GM19193 (cell line): ENCODE data around the gene TRIM33.

Experiments
- POLR2A ChIP-seq: IDR thresholded peaks from 4 replicates; pipeline ENCODE4 v1.6.1; 2011; ENCODE audit not compliant: insufficient read depth, insufficient read length; ENCODE audit errors: extremely low read depth

The TRIM33 gene

DNA sequence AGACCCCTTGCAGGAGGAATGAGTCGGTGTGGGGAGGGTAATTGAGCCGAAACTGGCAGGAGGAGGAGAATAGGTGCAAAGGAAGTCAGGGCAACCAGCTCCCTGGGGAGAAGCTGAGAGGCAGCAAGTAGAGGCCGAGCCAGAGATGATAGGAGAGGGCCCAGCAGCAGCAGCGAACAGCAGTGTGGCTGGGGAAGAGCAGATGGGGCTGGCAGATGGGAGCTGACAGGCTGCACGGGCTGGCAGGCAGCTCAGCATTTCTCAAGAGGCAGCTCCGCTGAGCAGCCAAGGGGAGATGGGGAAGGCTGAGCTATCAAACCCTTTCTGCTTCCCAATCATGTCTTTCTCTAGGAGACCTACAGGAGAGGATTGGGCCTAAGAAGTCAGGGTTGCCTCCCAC is 158.2 kb downstream of the TRIM33 start:
- no peak for TF ChIP-seq POLR2A

DNA sequence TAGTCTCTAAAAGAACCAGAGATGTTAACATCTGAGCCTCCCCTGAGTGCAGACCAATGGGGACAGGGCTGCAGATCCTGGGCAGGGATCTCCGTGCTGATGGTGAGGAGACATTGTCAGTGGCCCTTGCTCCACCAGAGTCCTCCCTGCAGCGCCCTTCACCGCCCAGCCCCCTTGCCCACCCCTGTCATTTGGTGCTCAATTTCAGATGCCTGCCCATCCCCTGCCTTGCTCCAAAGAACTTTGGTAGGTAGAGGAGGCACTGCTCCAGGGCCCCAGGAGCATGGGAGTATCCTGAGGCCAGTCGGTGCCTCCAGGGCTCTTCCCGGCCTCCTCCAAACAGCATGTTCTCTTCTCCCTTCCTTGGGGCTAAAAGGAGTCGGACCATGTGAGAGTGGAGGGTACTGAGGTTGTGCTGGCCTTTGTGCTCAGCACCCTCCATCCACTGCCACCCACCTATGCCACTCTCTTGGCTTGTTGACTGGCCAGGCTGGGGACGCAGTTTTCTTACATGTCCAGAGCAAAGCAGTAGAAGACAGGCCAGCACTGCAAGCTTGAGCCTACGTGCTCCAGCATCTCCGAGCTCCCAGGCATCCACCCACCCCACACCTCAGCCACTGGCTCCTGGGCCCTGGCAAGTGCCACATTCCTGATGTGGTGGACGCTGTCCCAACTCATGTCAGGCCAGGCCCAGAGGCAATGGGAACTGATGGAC is 160.1 kb downstream of the TRIM33 start:
- no peak for TF ChIP-seq POLR2A

DNA sequence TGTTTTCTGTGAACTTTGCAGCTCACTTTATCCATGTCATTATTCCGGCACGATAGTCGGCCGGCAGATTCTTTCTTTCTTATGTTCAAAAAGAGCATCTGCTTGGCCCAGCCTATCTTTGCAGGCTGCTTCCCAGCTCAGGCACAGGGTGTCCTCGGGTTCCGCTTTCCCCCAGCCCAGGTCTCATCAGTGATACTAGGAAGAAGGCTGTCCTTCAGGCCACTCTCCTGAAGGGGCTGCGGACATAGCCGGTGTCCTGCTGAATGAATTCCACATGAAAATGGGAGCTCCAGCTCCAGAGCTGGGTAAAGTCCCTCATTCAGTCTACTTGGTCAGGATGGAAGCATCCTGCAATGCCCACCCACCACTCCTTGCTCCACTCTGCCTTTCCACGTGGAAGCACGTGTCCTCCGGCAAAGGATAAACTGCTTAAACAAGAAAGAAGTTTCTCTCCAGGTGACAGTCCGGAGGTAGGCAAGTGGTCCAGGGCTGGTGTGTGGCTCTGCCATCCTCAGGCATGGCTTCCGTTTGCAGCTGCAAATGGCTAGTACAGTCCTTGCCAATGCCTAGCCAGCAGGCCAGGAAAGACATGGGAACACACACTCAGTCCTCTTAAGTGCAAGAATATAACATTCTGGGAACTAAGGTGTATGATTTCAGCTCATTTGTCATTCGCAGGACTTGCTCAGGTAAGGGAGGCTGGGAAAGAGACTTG is 161.0 kb downstream of the TRIM33 start:
- no peak for TF ChIP-seq POLR2A

DNA sequence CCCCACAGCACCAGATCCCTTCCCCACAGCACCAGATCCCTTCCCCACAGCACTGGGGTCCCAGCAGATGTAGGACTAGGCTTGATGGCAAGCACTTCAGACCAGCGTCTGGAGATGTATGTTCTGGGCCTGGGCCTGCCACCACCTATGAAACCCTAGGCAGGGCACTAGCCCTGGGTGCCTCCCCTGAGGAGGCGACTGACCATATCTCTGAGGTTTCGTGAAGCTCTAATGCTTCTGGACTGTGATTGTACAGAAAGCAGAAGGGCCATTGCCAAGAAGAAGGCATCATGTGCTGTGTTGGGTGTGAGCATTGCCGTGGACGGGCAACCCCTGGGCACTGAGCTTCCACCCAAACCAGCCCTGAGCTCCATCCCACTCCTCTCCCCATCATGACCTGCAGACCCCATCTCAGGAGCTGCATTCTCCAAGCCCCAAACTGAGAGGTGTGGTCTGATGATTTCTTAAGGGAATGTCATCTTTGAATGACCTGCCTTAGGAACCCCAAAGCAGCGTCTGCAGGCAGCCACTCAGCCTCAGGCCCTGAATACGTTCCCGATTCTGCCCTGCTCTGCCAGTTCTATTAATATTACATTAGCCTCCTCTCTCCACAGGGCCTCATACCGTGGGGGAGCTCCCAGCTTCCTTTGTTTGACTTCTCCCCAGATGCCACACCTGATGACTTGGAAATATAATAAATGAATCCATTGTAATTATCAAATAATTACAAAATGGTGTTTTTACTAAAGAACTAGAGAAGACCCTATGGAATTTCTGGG is 163.4 kb downstream of the TRIM33 start:
- no peak for TF ChIP-seq POLR2A

DNA sequence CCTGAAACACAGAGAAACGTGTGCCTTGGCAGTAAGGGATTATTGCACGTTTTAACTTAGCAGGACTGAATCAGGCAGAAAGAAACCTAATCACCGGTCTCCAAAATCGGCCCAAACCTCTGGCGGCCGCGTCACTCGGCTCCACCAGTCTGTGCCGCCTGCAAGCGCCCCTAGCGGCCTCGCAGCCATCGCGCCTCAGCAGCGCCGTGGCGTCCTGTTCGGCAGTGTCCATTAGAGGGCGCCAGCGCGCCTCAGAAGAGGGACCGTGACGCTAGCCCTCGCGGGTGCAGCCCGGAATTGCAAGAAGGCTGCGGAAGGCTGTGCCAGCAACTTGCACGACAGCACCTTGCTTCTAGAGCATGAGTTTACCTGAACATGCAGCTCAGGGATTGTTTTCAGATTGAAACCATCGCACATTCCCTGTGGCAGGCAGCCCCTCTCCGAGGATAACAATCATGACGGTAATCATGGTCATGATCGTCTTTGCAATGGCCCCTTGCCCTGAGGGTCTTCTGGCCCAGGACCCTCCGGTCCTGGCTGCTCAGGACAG is 164.4 kb downstream of the TRIM33 start:
- no peak for TF ChIP-seq POLR2A

DNA sequence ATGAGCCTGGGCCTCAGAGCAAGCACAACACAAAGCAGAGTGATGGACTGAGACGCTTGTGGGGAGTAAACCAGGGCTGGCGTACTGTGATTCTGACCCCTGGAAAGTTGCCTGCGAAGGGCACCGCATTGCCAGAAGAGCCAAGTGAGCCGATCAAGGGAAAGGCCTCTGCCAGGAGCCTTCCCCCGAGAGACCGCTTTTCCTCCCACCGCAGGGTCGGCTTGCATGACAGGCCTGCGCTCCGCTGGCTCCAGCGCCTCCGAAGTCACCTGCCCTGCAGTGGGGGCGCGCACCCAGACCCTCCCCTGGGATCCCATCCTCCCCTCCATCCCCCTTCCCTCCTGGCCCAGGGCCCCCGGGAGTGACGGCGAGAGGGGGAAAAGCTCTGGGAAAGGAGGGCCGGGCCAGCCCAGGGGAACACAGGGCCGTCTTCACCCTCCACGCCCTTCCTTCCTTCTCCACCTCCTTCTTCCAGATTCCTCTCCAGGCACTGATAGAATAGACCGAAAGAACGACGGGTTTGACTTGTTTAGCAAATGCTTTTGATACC is 165.0 kb downstream of the TRIM33 start:
- TF ChIP-seq POLR2A, result no peak

DNA sequence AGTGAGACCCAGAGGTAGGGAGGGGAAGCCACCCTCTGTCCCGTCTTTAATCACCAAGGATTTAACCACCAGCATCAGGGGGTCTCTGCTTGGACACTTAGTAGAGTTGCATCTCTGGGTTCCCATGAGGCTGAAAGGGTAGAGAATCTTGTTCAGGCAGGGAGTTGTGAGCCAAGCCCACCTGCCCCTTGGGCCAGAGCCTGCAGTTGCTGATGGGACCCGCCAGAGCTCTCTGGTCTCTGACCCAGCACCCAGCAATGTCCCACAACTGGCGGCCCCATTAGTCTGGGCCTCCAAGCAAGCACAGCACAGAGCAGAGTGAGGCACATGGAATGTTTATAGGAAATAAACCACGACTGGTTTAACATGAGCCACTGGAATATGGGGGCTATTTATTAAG is 166.3 kb downstream of the TRIM33 start:
- no peak for TF ChIP-seq POLR2A
